GM12874 (cell line): ENCODE data around the gene DCAF7.

Experiments
- TF ChIP-seq, protein P1 (sequence below): IDR thresholded peaks from 2 replicates; pipeline ENCODE4 v1.5.1; 2011; ENCODE audit warnings: low read depth, mild to moderate bottlenecking, control low read depth, low read length, moderate library complexity; ENCODE audit not compliant: insufficient read depth

DCAF7 gene

DNA sequence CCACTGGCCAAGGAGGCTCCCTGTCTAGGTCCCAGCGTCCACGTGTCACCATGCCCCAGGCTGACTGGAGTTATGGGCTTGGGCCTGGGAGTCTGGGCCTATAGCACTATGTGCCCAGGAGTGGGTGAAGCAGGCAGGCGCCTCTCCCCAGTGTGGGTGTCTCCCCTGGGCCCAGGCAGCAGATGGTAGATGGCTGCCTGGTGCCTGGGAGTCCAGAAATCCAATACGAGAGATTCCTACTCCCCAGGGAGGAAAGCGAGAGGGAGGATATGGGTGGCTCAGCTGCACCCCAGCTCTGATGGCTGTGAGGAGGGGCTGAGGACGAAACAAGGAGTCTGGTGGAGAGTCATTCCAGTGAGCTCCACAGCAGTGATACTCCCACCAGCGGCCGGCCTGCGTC, 22.1 kb upstream of the DCAF7 start:
- TF ChIP-seq, protein P1, sequence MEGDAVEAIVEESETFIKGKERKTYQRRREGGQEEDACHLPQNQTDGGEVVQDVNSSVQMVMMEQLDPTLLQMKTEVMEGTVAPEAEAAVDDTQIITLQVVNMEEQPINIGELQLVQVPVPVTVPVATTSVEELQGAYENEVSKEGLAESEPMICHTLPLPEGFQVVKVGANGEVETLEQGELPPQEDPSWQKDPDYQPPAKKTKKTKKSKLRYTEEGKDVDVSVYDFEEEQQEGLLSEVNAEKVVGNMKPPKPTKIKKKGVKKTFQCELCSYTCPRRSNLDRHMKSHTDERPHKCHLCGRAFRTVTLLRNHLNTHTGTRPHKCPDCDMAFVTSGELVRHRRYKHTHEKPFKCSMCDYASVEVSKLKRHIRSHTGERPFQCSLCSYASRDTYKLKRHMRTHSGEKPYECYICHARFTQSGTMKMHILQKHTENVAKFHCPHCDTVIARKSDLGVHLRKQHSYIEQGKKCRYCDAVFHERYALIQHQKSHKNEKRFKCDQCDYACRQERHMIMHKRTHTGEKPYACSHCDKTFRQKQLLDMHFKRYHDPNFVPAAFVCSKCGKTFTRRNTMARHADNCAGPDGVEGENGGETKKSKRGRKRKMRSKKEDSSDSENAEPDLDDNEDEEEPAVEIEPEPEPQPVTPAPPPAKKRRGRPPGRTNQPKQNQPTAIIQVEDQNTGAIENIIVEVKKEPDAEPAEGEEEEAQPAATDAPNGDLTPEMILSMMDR: no peak

DNA sequence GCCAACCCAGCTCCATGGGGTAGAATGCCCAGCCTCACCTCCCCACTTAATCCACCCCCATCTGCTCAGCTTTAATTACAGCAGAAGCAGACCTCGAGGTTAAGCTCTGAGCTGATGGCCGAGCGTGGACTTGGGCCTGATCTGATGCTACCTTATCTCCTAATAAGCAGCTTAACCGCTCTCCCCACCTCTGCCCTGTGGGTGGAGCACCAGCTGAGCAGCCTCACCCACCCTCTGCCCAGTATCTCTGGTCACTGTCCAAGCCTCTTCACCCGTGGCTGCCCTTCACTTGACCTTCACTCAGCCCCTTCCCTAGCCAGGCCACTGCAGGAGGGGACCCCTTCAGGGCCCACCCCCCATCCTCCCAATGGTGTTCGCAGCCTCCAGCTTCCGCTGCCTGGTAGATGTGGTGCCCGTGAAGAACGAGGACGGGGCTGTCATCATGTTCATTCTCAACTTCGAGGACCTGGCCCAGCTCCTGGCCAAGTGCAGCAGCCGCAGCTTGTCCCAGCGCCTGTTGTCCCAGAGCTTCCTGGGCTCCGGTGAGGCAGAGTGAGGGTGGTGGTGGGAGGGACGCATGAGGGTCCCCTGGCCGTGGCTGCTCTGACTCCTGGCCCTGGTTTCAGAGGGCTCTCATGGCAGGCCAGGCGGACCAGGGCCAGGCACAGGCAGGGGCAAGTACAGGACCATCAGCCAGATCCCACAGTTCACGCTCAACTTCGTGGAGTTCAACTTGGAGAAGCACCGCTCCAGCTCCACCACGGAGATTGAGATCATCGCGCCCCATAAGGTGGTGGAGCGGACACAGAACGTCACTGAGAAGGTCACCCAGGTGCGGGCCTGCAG, 20.3 kb upstream of the DCAF7 start:
- TF ChIP-seq, protein P1: no peak

DNA sequence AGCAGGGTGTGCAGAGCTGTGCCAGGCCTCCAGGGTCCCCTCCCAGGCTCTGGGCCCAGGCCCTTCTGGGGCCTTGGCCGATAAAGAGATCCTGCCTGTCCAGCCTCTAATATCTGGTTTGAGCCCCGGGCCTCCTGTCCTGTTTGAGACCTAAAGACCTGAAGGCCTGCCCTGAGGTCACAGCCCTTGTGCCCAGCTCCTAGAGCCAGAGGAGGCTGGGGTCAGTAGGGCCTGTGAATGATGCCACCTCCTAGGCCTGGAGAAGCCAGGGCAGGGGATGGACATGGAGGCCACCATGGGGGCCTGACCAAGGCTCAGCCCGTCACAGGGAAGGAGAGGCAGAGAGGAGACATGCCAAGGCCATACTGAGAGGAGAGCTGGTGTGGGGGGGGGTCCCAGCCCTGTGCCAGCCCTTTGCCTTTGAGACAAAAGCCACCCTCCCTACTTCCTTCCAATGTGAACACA, 19.7 kb upstream of the DCAF7 start:
- TF ChIP-seq, protein P1: no peak

DNA sequence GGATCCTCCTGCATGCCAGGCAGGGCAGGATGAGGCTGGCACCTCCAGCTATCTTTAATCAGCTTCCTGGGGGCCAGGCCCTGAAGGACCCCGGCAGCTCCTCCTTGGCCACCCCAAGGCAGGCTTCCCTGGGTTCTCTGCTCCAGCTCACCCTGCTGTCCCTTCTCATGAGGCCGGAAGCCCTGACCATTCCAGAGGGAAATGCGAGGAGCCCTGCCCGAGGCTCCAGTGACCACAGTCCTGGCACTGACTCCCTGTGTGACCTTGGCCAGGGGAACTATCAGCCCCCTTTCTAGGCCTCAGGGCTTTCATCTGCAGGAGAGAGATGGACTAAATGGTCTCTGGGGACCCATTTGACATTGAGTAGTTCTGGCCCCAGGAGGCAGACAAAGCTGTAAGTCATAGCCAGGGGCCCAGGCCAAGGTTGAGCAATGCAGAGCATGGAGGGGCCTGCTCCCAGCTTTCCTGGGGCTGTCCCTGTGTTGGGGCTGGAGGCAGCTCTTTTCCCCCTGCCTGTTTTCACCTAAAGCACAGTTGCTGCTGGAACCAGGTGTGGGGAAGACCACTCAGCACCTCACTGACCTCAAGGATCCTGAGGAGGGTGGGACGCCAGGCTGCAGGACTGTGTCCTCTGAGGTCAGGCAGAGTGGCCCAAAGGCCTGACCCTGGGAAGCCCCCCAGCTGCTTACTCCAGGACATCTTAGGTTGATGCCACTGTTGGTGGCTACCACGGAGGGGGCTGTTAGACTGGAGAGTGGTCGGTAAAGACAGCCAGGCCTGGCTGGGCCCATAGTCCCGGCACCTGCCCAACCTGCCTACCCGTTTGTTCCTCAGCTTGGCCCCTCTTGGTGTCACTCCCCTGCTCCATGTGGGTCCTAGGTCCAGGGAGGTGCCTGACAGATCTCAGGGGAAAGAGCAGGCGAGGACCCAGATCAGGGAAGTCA, 19.0 kb upstream of the DCAF7 start:
- TF ChIP-seq, protein P1: no peak

DNA sequence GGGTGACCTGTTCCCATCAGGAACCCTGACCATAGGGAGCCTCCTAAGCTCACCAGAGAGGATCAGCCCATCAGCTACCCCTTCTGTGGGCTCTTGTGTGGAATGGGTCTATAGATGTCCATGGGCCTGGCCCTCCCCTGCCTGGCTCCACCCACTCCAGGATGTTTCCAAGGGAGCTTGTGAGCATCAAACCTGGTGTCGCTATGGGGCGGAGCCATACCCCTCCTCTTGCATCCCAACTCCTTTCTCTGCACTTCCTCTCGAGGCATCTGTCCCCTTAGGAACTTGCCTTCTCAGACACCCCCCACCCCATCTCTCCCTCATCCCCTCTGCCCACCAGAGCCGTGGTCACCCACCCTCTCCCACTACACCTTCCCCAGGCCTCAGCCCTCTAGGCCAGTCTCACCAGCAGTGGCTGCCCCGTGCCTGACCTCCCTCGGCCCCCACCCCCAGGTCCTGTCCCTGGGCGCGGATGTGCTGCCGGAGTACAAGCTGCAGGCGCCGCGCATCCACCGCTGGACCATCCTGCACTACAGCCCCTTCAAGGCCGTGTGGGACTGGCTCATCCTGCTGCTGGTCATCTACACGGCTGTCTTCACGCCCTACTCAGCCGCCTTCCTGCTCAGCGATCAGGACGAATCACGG, 16.7 kb upstream of the DCAF7 start:
- TF ChIP-seq, protein P1: no peak

DNA sequence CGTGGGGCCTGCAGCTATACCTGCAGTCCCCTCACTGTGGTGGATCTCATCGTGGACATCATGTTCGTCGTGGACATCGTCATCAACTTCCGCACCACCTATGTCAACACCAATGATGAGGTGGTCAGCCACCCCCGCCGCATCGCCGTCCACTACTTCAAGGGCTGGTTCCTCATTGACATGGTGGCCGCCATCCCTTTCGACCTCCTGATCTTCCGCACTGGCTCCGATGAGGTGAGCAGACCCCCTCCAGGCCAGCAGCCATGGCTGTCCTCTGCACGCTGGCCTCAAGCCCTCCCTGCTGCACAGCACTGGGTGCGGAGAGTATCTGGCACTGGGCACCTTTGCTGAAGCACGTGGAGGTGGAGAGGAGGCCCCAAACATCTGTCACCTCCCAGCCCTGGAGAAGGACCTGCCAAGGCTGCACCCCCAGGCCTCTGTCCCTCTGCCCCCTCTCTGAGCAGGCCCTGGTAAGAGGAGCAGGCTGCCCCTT, 16.2 kb upstream of the DCAF7 start:
- TF ChIP-seq, protein P1: no peak
